Urothelium cell line (cell line): ENCODE measurements around the gene OR2J3.
"Not testable (repeated sequence)": the region's sequence is repeated elsewhere in the genome, so short reads cannot be mapped to it uniquely, and the experiment has no call there.

ENCODE experiments used
- DNase-seq: peaks from one replicate; pipeline ENCODE4 v3.0.0; 2011; ENCODE audit warnings: low spot score, mixed read lengths
- FAIRE-seq: peaks from 2 replicates; lab custom pipeline; 2011; peaks lifted over from hg19 to GRCh38; lab: Jason Lieb, UNC

Gene OR2J3

DNA sequence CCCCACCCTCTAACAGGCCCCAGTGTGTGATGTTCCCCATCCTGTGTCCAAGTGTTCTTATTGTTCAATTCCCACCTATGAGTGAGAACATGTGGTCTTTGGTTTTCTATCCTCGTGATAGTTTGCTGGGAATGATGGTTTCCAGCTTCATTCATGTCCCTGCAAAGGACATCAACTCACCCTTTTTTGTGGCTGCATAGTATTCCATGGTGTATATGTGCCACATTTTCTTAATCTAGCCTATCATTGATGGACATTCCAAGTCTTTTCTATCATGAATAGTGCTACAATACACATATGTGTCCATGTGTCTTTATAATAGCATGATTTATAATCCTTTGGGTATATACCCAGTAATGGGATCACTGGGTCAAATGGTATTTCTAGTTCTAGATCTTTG lies 47.3 kb downstream of the OR2J3 start:
- FAIRE-seq, DNase-seq: not testable (repeated sequence)

- peak; percentile 46 for FAIRE-seq
- not testable (repeated sequence) for DNase-seq
These were observed 52.1 kb downstream of the OR2J3 start for GRCh38 chr6:29159922-29160321.
